HG03039 (cell line): ENCODE results near the gene ADNP2.
A peak's percentile ranks its signal among the peaks of the same experiment; 100 is the strongest.

ENCODE experiments used
- ATAC-seq: cut with Tn5 transposase; IDR thresholded peaks from one replicate; pipeline ENCODE4 v1.9.1; 2021; ENCODE audit warnings: mild to moderate bottlenecking, moderate library complexity; ENCODE audit not compliant: unreplicated experiment

ADNP2 gene

GRCh38 chr18:80170395-80171053 lies 61.5 kb downstream of the ADNP2 start:
- no peak for ATAC-seq

GRCh38 chr18:80171054-80171872 lies 62.2 kb downstream of the ADNP2 start:
- ATAC-seq: no peak

GRCh38 chr18:80172056-80172455 lies 63.0 kb downstream of the ADNP2 start:
- ATAC-seq: no peak

- no peak for ATAC-seq
These were observed 64.0 kb downstream of the ADNP2 start for GRCh38 chr18:80173060-80173459.

GRCh38 chr18:80175451-80176204 lies 66.6 kb downstream of the ADNP2 start:
- ATAC-seq: no peak

- ATAC-seq: no peak
These were observed 67.4 kb downstream of the ADNP2 start for GRCh38 chr18:80176334-80177073.

- no peak for ATAC-seq
These were observed 68.1 kb downstream of the ADNP2 start for GRCh38 chr18:80177128-80177527.

DNA sequence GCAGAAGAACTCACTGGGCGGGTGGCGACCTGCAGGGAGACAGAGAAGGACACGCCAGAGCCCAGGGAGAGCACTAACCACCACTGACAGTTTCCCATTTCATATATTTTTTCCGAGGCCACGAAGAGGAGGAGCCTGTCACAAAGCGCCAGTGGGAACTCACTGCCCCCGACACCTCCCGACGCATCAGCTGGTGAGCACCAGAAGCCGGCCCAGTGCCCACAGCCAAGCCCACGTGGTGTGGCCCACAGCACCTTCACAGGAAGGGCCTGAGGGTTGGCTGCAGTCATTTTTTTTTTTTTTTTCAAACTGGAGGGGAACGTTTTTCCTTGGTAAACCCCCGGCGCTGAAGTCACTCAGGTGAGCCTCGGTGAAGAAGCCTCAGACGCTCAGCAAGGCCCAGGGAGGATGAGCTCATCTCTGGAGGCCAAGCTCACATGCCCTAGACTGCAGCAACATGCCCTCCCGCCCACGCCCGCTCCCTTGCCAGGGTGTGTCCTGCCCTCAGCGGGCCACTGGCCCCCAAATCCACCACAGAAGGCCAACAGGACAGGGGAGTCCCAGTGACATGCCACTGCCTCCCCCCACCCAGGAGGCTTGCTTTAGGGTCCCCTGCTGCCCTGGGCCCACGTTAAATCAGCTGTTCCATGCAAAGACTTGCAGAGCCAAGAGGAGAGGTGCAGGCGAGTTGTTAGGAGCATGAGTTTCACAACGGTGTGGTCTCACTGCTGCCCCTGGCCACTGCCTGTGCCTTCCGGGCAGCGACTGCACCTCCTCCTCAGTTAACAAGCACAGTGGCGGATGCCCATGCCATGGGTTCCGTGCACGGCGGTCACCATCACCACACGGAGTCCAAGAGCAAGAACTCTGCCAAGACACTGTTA lies 70.1 kb downstream of the ADNP2 start:
- ATAC-seq: no peak

- ATAC-seq: peak; percentile 48
These were observed 70.9 kb downstream of the ADNP2 start for GRCh38 chr18:80179857-80180558.

GRCh38 chr18:80180778-80181564 lies 71.9 kb downstream of the ADNP2 start:
- no peak for ATAC-seq

DNA sequence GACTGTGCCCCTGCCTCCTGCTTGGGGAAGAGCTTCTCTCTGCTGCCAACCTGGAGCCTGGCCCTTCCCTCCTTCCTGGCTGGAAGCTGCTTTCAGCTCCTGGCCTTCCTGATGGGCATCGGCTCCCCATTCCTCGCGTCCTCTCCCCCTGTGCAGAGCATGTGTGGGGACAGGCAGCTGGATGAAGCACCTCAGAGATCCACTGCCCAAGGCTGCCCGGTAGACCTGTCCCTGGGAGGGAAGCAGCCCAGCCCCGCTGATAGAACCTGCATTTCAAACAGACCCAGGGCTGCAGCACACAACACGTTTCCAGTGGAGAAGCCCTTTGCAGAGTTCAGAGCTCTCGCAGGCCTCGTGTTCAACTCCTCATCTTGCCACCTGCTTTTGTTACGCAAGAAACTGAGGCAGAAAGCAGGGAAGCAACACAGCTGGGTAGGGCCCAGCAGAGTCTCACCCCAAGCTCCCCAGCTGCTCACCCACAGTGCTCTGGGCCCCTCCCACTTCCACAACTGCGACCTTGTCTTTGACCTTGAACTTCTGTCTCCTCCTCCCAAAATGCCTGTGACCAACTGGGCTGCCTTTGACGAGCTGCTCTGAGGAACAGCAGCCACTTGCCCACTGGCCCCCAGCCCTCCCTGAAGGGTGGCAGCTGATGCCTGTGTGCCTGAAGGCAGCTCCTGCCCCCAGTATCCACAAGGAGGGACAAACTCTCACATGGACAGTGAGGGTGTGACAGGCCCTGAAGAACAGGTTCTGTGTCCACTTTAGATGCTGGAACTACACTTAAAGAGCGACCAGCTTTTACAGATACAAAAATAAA lies 72.8 kb downstream of the ADNP2 start:
- ATAC-seq: no peak

- ATAC-seq: no peak
These were observed 73.8 kb downstream of the ADNP2 start for GRCh38 chr18:80182855-80183254.

DNA sequence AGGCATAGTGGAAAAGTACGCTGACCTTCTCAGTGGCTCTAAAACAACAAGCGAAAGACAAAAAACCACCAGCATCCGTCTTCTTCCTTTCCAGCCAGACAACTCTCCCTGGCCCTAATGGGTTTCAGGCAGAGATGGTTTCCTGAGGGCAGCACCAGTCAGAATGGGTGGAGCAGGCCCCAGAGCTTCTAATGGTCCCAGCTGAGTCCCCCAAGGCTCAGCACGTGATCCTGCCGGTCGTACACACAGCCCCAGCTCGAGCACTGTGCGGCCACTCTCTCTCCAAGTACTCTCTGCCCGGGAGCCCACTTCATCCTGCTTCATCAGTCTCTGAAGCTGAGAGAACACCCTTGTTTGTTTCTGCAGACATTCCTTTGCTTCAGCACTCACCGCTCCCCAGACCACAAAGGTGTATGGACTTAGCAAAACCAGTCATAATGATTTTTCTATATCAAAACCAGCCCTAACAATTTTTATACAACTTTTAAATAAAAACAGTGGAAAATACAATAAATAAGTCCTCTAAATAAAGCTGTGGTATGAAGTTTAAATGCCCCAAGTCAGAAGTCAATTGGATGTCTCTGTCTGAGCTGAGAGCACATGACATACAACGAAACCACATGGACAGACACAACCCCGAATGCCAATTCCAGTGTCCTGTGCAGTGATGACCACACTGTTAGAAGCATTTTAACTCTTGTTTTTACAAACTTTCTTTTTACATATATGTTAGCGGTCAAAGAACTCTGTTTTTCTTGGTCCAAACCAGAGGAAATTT lies 74.4 kb downstream of the ADNP2 start:
- ATAC-seq: no peak

DNA sequence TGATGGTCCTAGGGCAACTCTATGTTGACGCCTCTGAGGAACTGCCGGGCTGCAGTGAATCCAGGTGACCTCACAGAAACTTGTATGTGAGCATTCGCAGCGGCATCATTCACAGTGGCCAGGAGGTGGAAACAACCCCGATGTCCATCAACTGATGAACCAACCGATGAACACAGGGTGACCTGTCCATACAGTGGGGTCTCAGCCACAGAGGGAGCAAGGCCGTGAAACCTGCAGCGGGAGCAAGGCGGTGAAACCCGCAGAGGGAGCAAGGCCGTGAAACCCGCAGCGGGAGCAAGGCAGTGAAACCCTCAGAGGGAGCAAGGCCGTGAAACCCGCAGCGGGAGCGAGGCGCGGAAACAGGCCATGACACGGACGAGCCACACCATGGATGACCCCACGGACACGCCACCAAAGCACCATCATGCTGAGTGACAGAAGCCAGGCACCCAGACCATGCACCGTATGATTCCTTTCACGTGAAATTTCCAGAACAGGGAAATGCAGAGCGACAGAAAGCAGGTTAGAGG lies 75.2 kb downstream of the ADNP2 start:
- no peak for ATAC-seq

GRCh38 chr18:80185545-80185944 lies 76.5 kb downstream of the ADNP2 start:
- ATAC-seq: no peak

DNA sequence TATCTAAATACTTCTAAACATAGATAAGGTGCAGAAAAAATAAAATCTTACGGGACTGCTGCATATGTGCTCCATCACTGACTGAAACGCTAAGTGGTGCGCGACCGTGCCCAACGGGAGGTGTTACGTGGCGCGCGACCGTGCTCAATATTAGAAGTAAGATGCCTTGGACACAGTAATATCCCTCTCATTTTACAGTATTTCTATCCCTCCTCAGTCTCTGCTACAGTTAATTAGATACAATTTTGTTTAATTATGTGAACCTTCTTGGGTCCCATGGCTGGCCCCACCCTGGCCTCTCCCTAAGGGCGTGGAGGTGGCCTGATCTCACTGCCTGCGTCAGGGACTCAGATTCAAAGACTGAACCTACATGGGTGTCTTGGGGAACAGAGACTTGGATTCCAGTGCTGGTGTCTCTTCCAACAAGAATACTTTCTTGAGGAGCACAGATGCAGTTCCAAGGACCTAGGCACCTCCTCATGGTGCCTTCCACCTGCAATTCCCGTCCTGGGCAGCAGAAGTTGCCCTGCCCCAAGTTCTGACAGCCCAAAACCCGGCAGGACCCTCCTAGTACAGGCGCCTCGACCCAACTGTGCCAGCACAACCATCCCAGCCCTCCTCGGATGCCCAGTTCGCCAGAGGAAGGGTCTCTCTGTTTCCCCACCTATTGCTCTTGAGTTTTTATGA lies 79.0 kb downstream of the ADNP2 start:
- no peak for ATAC-seq
